HS-5 (cell line): ENCODE data around the gene MARS1.

Experiments
- DNase-seq: peaks from one replicate; pipeline ENCODE4 v3.0.0-alpha.2; 2012; ENCODE audit warnings: low read depth

The MARS1 gene

GRCh38 chr12:57473392-57473791, 14.5 kb upstream of the MARS1 start:
- DNase-seq: no peak

GRCh38 chr12:57473886-57474285, 14.0 kb upstream of the MARS1 start:
- DNase-seq: no peak

- DNase-seq: no peak
Measured at GRCh38 chr12:57474430-57474829, 13.4 kb upstream of the MARS1 start.

- no peak for DNase-seq
Measured at GRCh38 chr12:57474862-57475261, 13.0 kb upstream of the MARS1 start.

GRCh38 chr12:57475271-57476161, 12.4 kb upstream of the MARS1 start:
- no peak for DNase-seq

GRCh38 chr12:57476162-57476992, 11.5 kb upstream of the MARS1 start:
- DNase-seq: no peak

GRCh38 chr12:57476993-57477709, 10.7 kb upstream of the MARS1 start:
- DNase-seq: no peak

- no peak for DNase-seq
Measured at GRCh38 chr12:57477710-57478681, 9.9 kb upstream of the MARS1 start.

- no peak for DNase-seq
Measured at GRCh38 chr12:57479043-57479375, 8.9 kb upstream of the MARS1 start.

- DNase-seq: no peak
Measured at GRCh38 chr12:57479376-57480115, 8.3 kb upstream of the MARS1 start, which contains the start of gene ARHGAP9. Gene ARHGAP9, minus strand, starts transcription at chr12:57479866. Its CDS starts 460 bp downstream, at chr12:57479406.

GRCh38 chr12:57481671-57482070, 6.2 kb upstream of the MARS1 start:
- no peak for DNase-seq

GRCh38 chr12:57483466-57483865, 4.4 kb upstream of the MARS1 start:
- DNase-seq: no peak

GRCh38 chr12:57485695-57486094, 2.2 kb upstream of the MARS1 start:
- DNase-seq: no peak

- DNase-seq: no peak
Measured at GRCh38 chr12:57487055-57487596, 742 bp upstream of the MARS1 start.

GRCh38 chr12:57488402-57489156, 711 bp downstream of the MARS1 start:
- no peak for DNase-seq

GRCh38 chr12:57489157-57489641, 1.3 kb downstream of the MARS1 start:
- no peak for DNase-seq

GRCh38 chr12:57490126-57490525, 2.3 kb downstream of the MARS1 start:
- no peak for DNase-seq

- no peak for DNase-seq
Measured at GRCh38 chr12:57491393-57492280, 3.8 kb downstream of the MARS1 start.
